GM23338 (cell line): ENCODE measurements around the gene NOP9. TPM values are rescaled to one million over a fixed set of nuclear protein-coding genes. Genes with fewer than 3 reads are reported as not detected.
A peak's percentile ranks its signal among the peaks of the same experiment; 100 is the strongest.

Experiments used
- ATAC-seq: fragments of 200-7000 bp; cut with Tn5 transposase; 3 replicates; pipeline ENCODE4 v1.9.1; 2020
- DNase-seq: peaks from one replicate; pipeline ENCODE4 v3.0.0-alpha.2; 2015; ENCODE audit warnings: low spot score
- H2AFZ ChIP-seq: fragments of 200-600 bp; sonication (generic); 2 replicates; pipeline ENCODE4 v1.8.0; 2016; ENCODE audit warnings: antibody characterized with exemption, mild to moderate bottlenecking, moderate library complexity
- H3F3A ChIP-seq: fragments of 200-600 bp; sonication (generic); replicated peaks from 2 replicates; pipeline ENCODE4 v1.8.0; 2017; ENCODE audit warnings: antibody characterized with exemption, mixed run types, low read depth
- H3K27ac ChIP-seq: fragments of 200-600 bp; sonication (generic); 2 replicates; pipeline ENCODE4 v1.6.1; 2016; ENCODE audit warnings: low read depth
- H3K27me3 ChIP-seq: fragments of 200-600 bp; sonication (generic); 2 replicates; pipeline ENCODE4 v1.8.0; 2016; ENCODE audit warnings: mild to moderate bottlenecking, mixed run types, moderate library complexity; ENCODE audit not compliant: insufficient read depth
- H3K36me3 ChIP-seq: fragments of 200-600 bp; sonication (generic); 2 replicates; pipeline ENCODE4 v1.8.0; 2016; ENCODE audit warnings: mild to moderate bottlenecking; ENCODE audit not compliant: insufficient read depth
- H3K4me1 ChIP-seq: fragments of 200-600 bp; sonication (generic); 2 replicates; pipeline ENCODE4 v1.8.0; 2016; ENCODE audit warnings: mild to moderate bottlenecking, moderate library complexity; ENCODE audit not compliant: insufficient read depth
- H3K4me2 ChIP-seq: fragments of 200-600 bp; sonication (generic); 2 replicates; pipeline ENCODE4 v1.7.1; 2017; ENCODE audit warnings: mixed run types
- H3K4me3 ChIP-seq: fragments of 200-600 bp; sonication (generic); 2 replicates; pipeline ENCODE4 v1.6.1; 2016; ENCODE audit warnings: mixed run types
- H3K79me2 ChIP-seq: fragments of 200-600 bp; sonication (generic); replicated peaks from 2 replicates; pipeline ENCODE4 v1.8.0; 2017; ENCODE audit warnings: mild to moderate bottlenecking; ENCODE audit not compliant: insufficient read depth
- H3K9me2 ChIP-seq: fragments of 200-600 bp; sonication (generic); 2 replicates; pipeline ENCODE4 v1.8.0; 2017; ENCODE audit not compliant: insufficient read depth
- H4K20me1 ChIP-seq: fragments of 200-600 bp; sonication (generic); replicated peaks from 2 replicates; pipeline ENCODE4 v1.8.0; 2017; ENCODE audit warnings: mild to moderate bottlenecking; ENCODE audit not compliant: insufficient read depth
- H3K27ac Mint-ChIP-seq: 2 replicates; pipeline ENCODE4 v1.8.0; 2020; ENCODE audit warnings: inconsistent platforms, mild to moderate bottlenecking, moderate library complexity, mixed read lengths
- H3K27me3 Mint-ChIP-seq: 3 replicates; pipeline ENCODE4 v1.8.0; 2022; ENCODE audit warnings: low read depth, mild to moderate bottlenecking, moderate library complexity, mixed read lengths, inconsistent platforms; ENCODE audit not compliant: insufficient read depth, poor library complexity
- H3K36me3 Mint-ChIP-seq: 3 replicates; pipeline ENCODE4 v1.8.0; 2021; ENCODE audit warnings: low read depth, mild to moderate bottlenecking, inconsistent platforms, moderate library complexity, mixed read lengths
- H3K4me1 Mint-ChIP-seq: 3 replicates; pipeline ENCODE4 v1.8.0; 2020; ENCODE audit warnings: mild to moderate bottlenecking, inconsistent platforms, mixed read lengths
- H3K4me3 Mint-ChIP-seq: 3 replicates; pipeline ENCODE4 v1.8.0; 2021; ENCODE audit warnings: moderate library complexity, mild to moderate bottlenecking, inconsistent platforms, mixed read lengths
- H3K9me3 Mint-ChIP-seq: 3 replicates; pipeline ENCODE4 v1.8.0; 2020; ENCODE audit warnings: moderate library complexity, mild to moderate bottlenecking, inconsistent platforms, mixed read lengths
- CREB1 ChIP-seq: fragments of 250-450 bp; sonication (Bioruptor Pico); IDR thresholded peaks from 2 replicates; pipeline ENCODE4 v1.5.0; 2020; ENCODE audit warnings: low read depth, mild to moderate bottlenecking, moderate library complexity
- ETS1 ChIP-seq: IDR thresholded peaks from 2 replicates; pipeline ENCODE4 v1.6.1; 2016; ENCODE audit warnings: antibody characterized with exemption
- EZH2 ChIP-seq: fragments of 200-600 bp; sonication (generic); IDR thresholded peaks from one replicate; pipeline ENCODE4 v1.8.0; 2017; ENCODE audit warnings: antibody characterized with exemption, mild to moderate bottlenecking, low read depth; ENCODE audit not compliant: unreplicated experiment
- EZH2phosphoT487 ChIP-seq: fragments of 200-600 bp; sonication (generic); IDR thresholded peaks from one replicate; pipeline ENCODE4 v1.8.1; 2018; ENCODE audit warnings: antibody characterized with exemption; ENCODE audit not compliant: unreplicated experiment
- NANOG ChIP-seq: IDR thresholded peaks from 2 replicates; pipeline ENCODE4 v1.6.1; 2016; ENCODE audit warnings: antibody characterized with exemption, borderline replicate concordance
- POLR2AphosphoS5 ChIP-seq: IDR thresholded peaks from 2 replicates; pipeline ENCODE4 v1.6.1; 2016; ENCODE audit warnings: antibody characterized with exemption, low read depth
- polyA plus RNA-seq: library from polyadenylated mRNA; unstranded; fragments of >200 nt; fragmentation: Nextera tagmentation; extraction: Ambion mirVana; gene quantifications from 2 replicates; pipeline ENCODE4 v1.2.1, GENCODE V29; 2016
- total RNA-seq: library from RNA; depleted of rRNA; stranded (reverse); fragments of >200 nt; shearing (Covaris generic); gene quantifications from 2 replicates; pipeline ENCODE4 v1.2.3, GENCODE V29; 2014
- TF ChIP-seq, protein P1 (sequence below), 2 experiments: fragments of 200-600 bp in 1 of 2; sonication (generic) in 1 of 2; conservative IDR thresholded peaks; 2 replicates each; pipeline versions ENCODE4 v1.5.1 to v1.6.1; 2016 to 2017; ENCODE audit warnings: antibody characterized with exemption in 2 of 2, low read depth in 2 of 2, mild to moderate bottlenecking in 2 of 2, moderate library complexity in 1 of 2

Gene NOP9
- total and polyA plus RNA-seq, 2 experiments from 2014 or later, result 7.9 to 32.8 TPM

- Mint-ChIP-seq H3K9me3 (no peaks in the 10 kb centered on the region), H3K27ac (no peak overlapping the region), H3K4me1 (no peaks in the 10 kb centered on the region), H3K36me3 (no peaks in the 10 kb centered on the region), H3K27me3 (peaks cover 24% of the 10 kb centered on the region), H3K4me3 (no peak overlapping the region)
- Histone ChIP-seq H3K27me3 (peaks cover 82% of the 10 kb centered on the region), H3K4me1 (no peaks in the 10 kb centered on the region), H3K9me2 (no peaks in the 10 kb centered on the region), H3K79me2 (no peaks in the 10 kb centered on the region), H4K20me1 (no peaks in the 10 kb centered on the region), H3K36me3 (no peaks in the 10 kb centered on the region), H2AFZ (no peak overlapping the region), H3K27ac (no peak overlapping the region), H3K4me2 (no peak overlapping the region), H3K4me3 (no peak overlapping the region), H3F3A (no peaks in the 10 kb centered on the region)
- ATAC-seq, result no peak
- no peak for DNase-seq
- TF ChIP-seq NANOG, result no peak
- TF ChIP-seq ETS1, result no peak
- no peak for TF ChIP-seq EZH2
- TF ChIP-seq POLR2AphosphoS5, result no peak
- no peak for TF ChIP-seq EZH2phosphoT487
- TF ChIP-seq CREB1 (CRISPR knock-in tag), result no peak
These were observed 50.1 kb downstream of the NOP9 start for GRCh38 chr14:24349742-24350141.

DNA sequence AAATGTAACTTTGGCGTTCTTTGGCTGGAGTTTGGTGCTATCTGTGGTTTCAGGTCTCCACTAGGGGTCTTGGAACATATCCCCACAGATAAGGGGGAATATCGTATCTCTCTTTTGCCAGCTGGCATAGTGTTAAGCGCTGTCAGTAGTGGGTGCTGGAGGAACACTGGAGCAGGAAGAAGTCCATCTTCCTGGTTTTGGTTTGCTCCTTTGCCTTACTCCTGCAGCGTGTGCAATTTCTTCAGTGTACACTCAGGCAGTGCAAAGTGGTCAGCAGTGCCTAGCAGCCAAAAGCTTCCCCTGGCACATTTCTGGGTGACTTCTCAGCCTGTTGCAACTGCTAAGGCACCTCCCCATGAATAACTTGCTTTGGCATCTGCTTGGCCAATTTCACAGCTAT is 51.9 kb downstream of the NOP9 start:
- Histone ChIP-seq H3K9me2 (no peaks in the 10 kb centered on the region), H3K4me1 (no peaks in the 10 kb centered on the region), H3K79me2 (no peaks in the 10 kb centered on the region), H3K4me3 (no peak overlapping the region), H2AFZ (no peak overlapping the region), H3K27ac (no peak overlapping the region), H3K27me3 (peaks cover 72% of the 10 kb centered on the region), H3K36me3 (no peaks in the 10 kb centered on the region), H3F3A (no peaks in the 10 kb centered on the region), H4K20me1 (no peaks in the 10 kb centered on the region), H3K4me2 (no peak overlapping the region)
- DNase-seq, result peak; percentile 28
- H3K4me1 Mint-ChIP-seq, result no peaks in the 10 kb centered on the region
- no peaks in the 10 kb centered on the region for H3K36me3 Mint-ChIP-seq
- peaks cover 19% of the 10 kb centered on the region for H3K27me3 Mint-ChIP-seq
- TF ChIP-seq, protein P1, sequence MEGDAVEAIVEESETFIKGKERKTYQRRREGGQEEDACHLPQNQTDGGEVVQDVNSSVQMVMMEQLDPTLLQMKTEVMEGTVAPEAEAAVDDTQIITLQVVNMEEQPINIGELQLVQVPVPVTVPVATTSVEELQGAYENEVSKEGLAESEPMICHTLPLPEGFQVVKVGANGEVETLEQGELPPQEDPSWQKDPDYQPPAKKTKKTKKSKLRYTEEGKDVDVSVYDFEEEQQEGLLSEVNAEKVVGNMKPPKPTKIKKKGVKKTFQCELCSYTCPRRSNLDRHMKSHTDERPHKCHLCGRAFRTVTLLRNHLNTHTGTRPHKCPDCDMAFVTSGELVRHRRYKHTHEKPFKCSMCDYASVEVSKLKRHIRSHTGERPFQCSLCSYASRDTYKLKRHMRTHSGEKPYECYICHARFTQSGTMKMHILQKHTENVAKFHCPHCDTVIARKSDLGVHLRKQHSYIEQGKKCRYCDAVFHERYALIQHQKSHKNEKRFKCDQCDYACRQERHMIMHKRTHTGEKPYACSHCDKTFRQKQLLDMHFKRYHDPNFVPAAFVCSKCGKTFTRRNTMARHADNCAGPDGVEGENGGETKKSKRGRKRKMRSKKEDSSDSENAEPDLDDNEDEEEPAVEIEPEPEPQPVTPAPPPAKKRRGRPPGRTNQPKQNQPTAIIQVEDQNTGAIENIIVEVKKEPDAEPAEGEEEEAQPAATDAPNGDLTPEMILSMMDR (conservative IDR thresholded peaks at IDR 0.05; ENCODE audit: low read depth in 2 of 2), result peak; percentile 19 to 21; a peak in 2 of 4 replicates
- no peak for TF ChIP-seq POLR2AphosphoS5
- ATAC-seq, result peak; percentile 48; the same call in 2 of the 3 replicates
- H3K27ac Mint-ChIP-seq, result no peak overlapping the region
- no peak overlapping the region for H3K4me3 Mint-ChIP-seq
- H3K9me3 Mint-ChIP-seq, result no peaks in the 10 kb centered on the region
